HG03442 (cell line): Measurements from ENCODE around the gene ACIN1.
A peak's percentile ranks its signal among the peaks of the same experiment; 100 is the strongest.

Experiments
- ATAC-seq: cut with Tn5 transposase; IDR thresholded peaks from one replicate; pipeline ENCODE4 v1.9.1; 2021; ENCODE audit warnings: mild to moderate bottlenecking, moderate library complexity; ENCODE audit not compliant: unreplicated experiment

Gene ACIN1

GRCh38 chr14:23094666-23095195 lies at the start of gene ACIN1:
Gene ACIN1 (minus strand): TSS chr14:23095136. CDS start chr14:23095112, 24 bp downstream.
- peak; percentile 35 for ATAC-seq

- no peak for ATAC-seq
These were observed 49.0 kb upstream of the ACIN1 start for GRCh38 chr14:23143911-23144310.

GRCh38 chr14:23142826-23143225 lies 47.9 kb upstream of the ACIN1 start:
- ATAC-seq: no peak

- no peak for ATAC-seq
These were observed 46.9 kb upstream of the ACIN1 start for GRCh38 chr14:23141706-23142444.

GRCh38 chr14:23140371-23140770 lies 45.4 kb upstream of the ACIN1 start:
- no peak for ATAC-seq

GRCh38 chr14:23139874-23140273 lies 44.9 kb upstream of the ACIN1 start:
- no peak for ATAC-seq

GRCh38 chr14:23137813-23138535 lies 43.0 kb upstream of the ACIN1 start:
- ATAC-seq: no peak

- ATAC-seq: no peak
These were observed 42.4 kb upstream of the ACIN1 start for GRCh38 chr14:23137192-23137812.

GRCh38 chr14:23136566-23137133 lies 41.7 kb upstream of the ACIN1 start:
- ATAC-seq: no peak

- no peak for ATAC-seq
These were observed 38.0 kb upstream of the ACIN1 start for GRCh38 chr14:23132970-23133369.

- no peak for ATAC-seq
These were observed 36.5 kb upstream of the ACIN1 start for GRCh38 chr14:23131482-23131881.

GRCh38 chr14:23130871-23131270 lies 35.9 kb upstream of the ACIN1 start:
- no peak for ATAC-seq

- no peak for ATAC-seq
These were observed 34.9 kb upstream of the ACIN1 start for GRCh38 chr14:23129759-23130316.

GRCh38 chr14:23128969-23129758 lies 34.2 kb upstream of the ACIN1 start:
- ATAC-seq: no peak

GRCh38 chr14:23127861-23128260 lies 32.9 kb upstream of the ACIN1 start:
- no peak for ATAC-seq

GRCh38 chr14:23126548-23127278 lies 31.8 kb upstream of the ACIN1 start:
- ATAC-seq: no peak

- no peak for ATAC-seq
These were observed 31.1 kb upstream of the ACIN1 start for GRCh38 chr14:23125933-23126524.

GRCh38 chr14:23125011-23125410 lies 30.1 kb upstream of the ACIN1 start:
- no peak for ATAC-seq

GRCh38 chr14:23124337-23124954 lies 29.5 kb upstream of the ACIN1 start:
- no peak for ATAC-seq
